Aorta (tissue), 5 donors: ENCODE data around the gene IRAK3. TPM values are rescaled to one million over a fixed set of nuclear protein-coding genes. Genes with fewer than 3 reads are reported as not detected.

ENCODE experiments used
- ATAC-seq: fragments of 200-7000 bp; cut with Tn5 transposase; one replicate; pipeline ENCODE4 v1.9.1; 2022; ENCODE audit warnings: moderate library complexity; ENCODE audit not compliant: low FRiP score
- DNase-seq, 2 donors: peaks; one replicate each; pipeline ENCODE4 v3.0.0-alpha.2; 2020
- H3K27ac ChIP-seq, 2 donors: one replicate each; pipeline ENCODE4 v1.5.1; 2013; ENCODE audit warnings: low read length in 2 of 2, mild to moderate bottlenecking in 2 of 2, moderate library complexity in 2 of 2, control low read depth in 1 of 2, inconsistent platforms in 1 of 2, low read depth in 1 of 2
- H3K27me3 ChIP-seq, 2 donors: one replicate each; pipeline ENCODE4 v1.6.1; 2013; ENCODE audit warnings: control low read depth in 1 of 2, low read length in 1 of 2, mild to moderate bottlenecking in 1 of 2, moderate library complexity in 1 of 2; ENCODE audit not compliant: insufficient read depth in 2 of 2, control insufficient read depth in 1 of 2
- H3K36me3 ChIP-seq, 2 donors: one replicate each; pipeline ENCODE4 v1.6.1; 2013; ENCODE audit warnings: control low read depth in 1 of 2, low read length in 1 of 2, mild to moderate bottlenecking in 1 of 2; ENCODE audit not compliant: insufficient read depth in 2 of 2, control insufficient read depth in 1 of 2
- H3K4me1 ChIP-seq, 2 donors: one replicate each; pipeline ENCODE4 v1.6.1; 2013; ENCODE audit warnings: low read length in 2 of 2, control low read depth in 1 of 2, mild to moderate bottlenecking in 1 of 2, moderate library complexity in 1 of 2; ENCODE audit not compliant: insufficient read depth in 2 of 2, control insufficient read depth in 1 of 2
- H3K4me3 ChIP-seq, 2 donors: one replicate each; pipeline ENCODE4 v1.5.1; 2013; ENCODE audit warnings: low read length in 2 of 2, control low read depth in 1 of 2, mild to moderate bottlenecking in 1 of 2
- H3K9me3 ChIP-seq: one replicate; pipeline ENCODE4 v1.6.1; 2013; ENCODE audit warnings: mild to moderate bottlenecking, low read length; ENCODE audit not compliant: control insufficient read depth
- WGBS, 2 donors: extraction: QIAGEN DNeasy Blood & Tissue Kit; methylation state at CpG; one replicate each; pipeline ENCODE4 v1.1.7; 2013; 5-methylcytosine and 5-hydroxymethylcytosine counted together
- intact Hi-C, 2 donors: fragments of 100-400 bp; cut with DNase I; formaldehyde crosslinking; loops; one replicate each; pipeline versions ENCODE4 v1.14.2 to v1.15.0; 2022
- polyA plus RNA-seq, 2 donors: library from polyadenylated mRNA; stranded (reverse); fragments of 200-250 nt; gene quantifications; one replicate each; pipeline ENCODE4 v1.2.3, GENCODE V29; 2013
- total RNA-seq, 2 donors: library from RNA; stranded (reverse); fragmentation: NEBNext Ultra II Directional; extraction: Animal tissue kit (Norgen Biotek cat#: 25700); gene quantifications; one replicate each; pipeline ENCODE4 v1.2.1, GENCODE V29; 2021
- donor health status: healthy with polysubstance abuse.
- donor health status: Bipolar disorder and iron deficiency.
- donor health status: DM: no; HTN: no; CAD: no.
- donor health status: DM: no; HTN: no; CAD: no.
- donor health status: DM: yes; HTN: yes; CAD: no.

Gene IRAK3
- total and polyA plus RNA-seq, 4 donors: 5.0 to 32.2 (median 18.6) TPM

DNA sequence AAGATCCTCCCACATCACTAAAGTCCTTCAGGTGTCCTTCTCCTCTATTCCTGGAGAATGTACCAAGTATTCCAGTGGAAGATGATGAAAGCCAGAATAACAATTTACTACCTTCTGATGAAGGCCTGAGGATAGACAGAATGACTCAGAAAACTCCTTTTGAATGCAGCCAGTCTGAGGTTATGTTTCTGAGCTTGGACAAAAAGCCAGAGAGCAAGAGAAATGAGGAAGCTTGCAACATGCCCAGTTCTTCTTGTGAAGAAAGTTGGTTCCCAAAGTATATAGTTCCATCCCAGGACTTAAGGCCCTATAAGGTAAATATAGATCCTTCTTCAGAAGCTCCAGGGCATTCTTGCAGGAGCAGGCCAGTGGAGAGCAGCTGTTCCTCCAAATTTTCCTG is 58.7 kb downstream of the IRAK3 start:
- intact Hi-C loops: no loop called here
- DNase-seq: no peak
- Histone ChIP-seq H3K27me3 (no peaks in the 10 kb centered on the region), H3K27ac (no peak overlapping the region), H3K9me3 (no peaks in the 10 kb centered on the region), H3K36me3 (no peaks in the 10 kb centered on the region), H3K4me1 (no peaks in the 10 kb centered on the region), H3K4me3 (no peak overlapping the region)
- no peak for ATAC-seq

DNA sequence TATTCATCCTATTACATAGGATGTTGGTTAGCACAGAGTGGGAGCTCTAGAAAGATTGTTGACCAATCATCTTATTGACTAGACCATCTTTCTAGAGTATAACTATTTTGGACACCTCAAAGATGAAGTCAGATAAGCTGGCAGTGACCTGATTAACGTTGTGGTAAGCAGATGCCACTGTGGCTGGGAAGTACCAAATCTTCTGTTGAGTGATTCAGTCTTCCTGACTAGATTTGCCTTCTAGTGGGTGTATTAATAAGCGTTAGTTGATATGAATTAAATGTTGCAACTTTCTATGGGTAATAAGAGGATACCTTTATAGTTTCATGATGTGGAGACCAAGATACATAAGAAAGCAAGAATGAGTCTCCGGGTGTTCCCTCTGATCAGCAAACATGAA is 62.0 kb downstream of the IRAK3 start:
- H3K4me1 ChIP-seq: no peaks in the 10 kb centered on the region
- 89 to 92% methylated on average over 3 of the region's 3 CpGs for WGBS, 2 donors
- no peaks in the 10 kb centered on the region for H3K9me3 ChIP-seq
- no peak for DNase-seq
- ATAC-seq: no peak
- no peaks in the 10 kb centered on the region for H3K27me3 ChIP-seq
- H3K4me3 ChIP-seq: no peak overlapping the region
- H3K36me3 ChIP-seq: no peaks in the 10 kb centered on the region
- intact Hi-C loops: no loop called here
- no peak overlapping the region for H3K27ac ChIP-seq

DNA sequence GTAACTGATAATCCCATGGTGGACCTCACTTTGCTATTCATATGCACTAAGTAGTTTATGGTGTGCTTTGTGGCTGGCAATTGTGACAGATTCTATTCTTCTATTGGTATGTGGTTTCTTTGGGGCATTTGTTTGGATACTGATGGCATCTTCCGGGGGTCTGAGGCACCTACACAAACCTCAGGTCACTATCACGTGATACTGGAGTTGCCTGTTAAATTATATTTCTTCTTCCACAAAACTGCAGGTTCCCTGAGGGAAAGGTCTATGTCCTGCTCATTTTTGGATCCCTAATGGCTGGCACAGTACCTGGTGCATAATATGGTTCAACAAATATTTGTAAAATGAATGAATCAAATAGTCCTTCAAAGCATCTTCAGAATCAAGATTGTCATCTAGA is 63.8 kb downstream of the IRAK3 start:
- H3K36me3 ChIP-seq: no peaks in the 10 kb centered on the region
- ATAC-seq (no peak), DNase-seq (no peak)
- H3K4me1 ChIP-seq: no peaks in the 10 kb centered on the region
- 92 to 96% methylated on average over 2 of the region's 2 CpGs for WGBS, 2 donors
- H3K27me3 ChIP-seq: no peaks in the 10 kb centered on the region
- intact Hi-C loops: no loop called here
- H3K4me3 ChIP-seq: no peak overlapping the region
- no peak overlapping the region for H3K27ac ChIP-seq
- no peaks in the 10 kb centered on the region for H3K9me3 ChIP-seq

GRCh38 chr12:66255737-66256136 is 66.7 kb downstream of the IRAK3 start:
- Histone ChIP-seq H3K27ac (no peak overlapping the region), H3K36me3 (no peaks in the 10 kb centered on the region), H3K4me3 (no peak overlapping the region), H3K4me1 (no peaks in the 10 kb centered on the region), H3K9me3 (no peaks in the 10 kb centered on the region), H3K27me3 (no peaks in the 10 kb centered on the region)
- DNase-seq (no peak), ATAC-seq (no peak)
- intact Hi-C loops: no loop called here

DNA sequence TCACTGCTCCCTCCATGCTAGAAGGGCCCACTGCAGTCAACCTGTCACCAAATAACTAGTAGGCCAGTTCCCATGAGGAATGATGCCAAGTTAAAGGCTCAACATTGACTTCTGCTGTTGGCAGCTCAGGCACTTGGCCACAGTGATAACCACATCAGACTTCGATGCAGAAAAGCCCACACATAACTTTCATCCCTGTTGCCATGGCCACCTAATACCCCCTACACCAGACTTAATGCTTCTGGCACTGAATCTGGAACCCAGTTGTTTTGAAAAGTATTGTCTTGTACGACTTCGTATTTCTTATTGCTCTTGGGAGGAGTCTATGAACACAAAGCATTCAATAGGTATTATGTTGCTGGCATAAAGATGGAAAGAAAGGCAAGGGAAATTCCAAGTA is 69.0 kb downstream of the IRAK3 start:
- Histone ChIP-seq H3K27me3 (no peaks in the 10 kb centered on the region), H3K4me3 (no peak overlapping the region), H3K9me3 (no peaks in the 10 kb centered on the region), H3K27ac (no peak overlapping the region), H3K4me1 (no peaks in the 10 kb centered on the region), H3K36me3 (no peaks in the 10 kb centered on the region)
- DNase-seq (no peak), ATAC-seq (no peak)
- 15 to 17% methylated on average over 3 of the region's 3 CpGs for WGBS, 2 donors
- intact Hi-C loops: no loop called here

GRCh38 chr12:66262737-66263136 is 73.7 kb downstream of the IRAK3 start:
- H3K27me3 ChIP-seq: no peaks in the 10 kb centered on the region
- no peaks in the 10 kb centered on the region for H3K36me3 ChIP-seq
- DNase-seq (no peak), ATAC-seq (no peak)
- no peak overlapping the region for H3K27ac ChIP-seq
- no peak overlapping the region for H3K4me3 ChIP-seq
- intact Hi-C loops: no loop called here
- H3K9me3 ChIP-seq: no peaks in the 10 kb centered on the region
- H3K4me1 ChIP-seq: no peaks in the 10 kb centered on the region

DNA sequence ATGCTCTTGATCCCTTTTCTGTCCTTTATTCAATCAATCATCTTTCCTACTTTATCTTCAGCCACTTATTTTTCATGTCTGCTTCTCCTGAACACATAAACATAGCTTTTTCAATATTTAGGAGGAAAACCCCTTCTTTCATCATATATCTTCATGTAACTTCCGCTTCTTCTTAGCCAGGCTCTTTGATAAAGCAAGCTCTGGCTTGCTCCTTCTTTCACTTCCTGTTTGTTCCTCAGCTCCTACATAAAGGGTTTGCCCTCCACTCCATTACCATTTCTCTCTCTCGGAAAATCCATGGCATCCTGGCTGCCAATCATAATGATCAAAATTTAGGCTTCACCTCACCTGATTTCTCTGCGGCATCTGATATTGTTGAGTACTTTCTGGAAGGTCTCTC is 79.5 kb downstream of the IRAK3 start:
- Histone ChIP-seq H3K4me3 (no peak overlapping the region), H3K27me3 (no peaks in the 10 kb centered on the region), H3K4me1 (no peaks in the 10 kb centered on the region), H3K9me3 (no peaks in the 10 kb centered on the region), H3K36me3 (no peaks in the 10 kb centered on the region), H3K27ac (no peak overlapping the region)
- intact Hi-C loops: no loop called here
- ATAC-seq (no peak), DNase-seq (no peak)
- 59 to 63% methylated on average over 3 of the region's 3 CpGs for WGBS, 2 donors

GRCh38 chr12:66269142-66269541 is 80.1 kb downstream of the IRAK3 start:
- ATAC-seq (no peak), DNase-seq (no peak)
- H3K36me3 ChIP-seq: no peaks in the 10 kb centered on the region
- H3K27me3 ChIP-seq: no peaks in the 10 kb centered on the region
- H3K9me3 ChIP-seq: no peaks in the 10 kb centered on the region
- no peak overlapping the region for H3K27ac ChIP-seq
- 83 to 91% methylated on average over 6 of the region's 6 CpGs for WGBS, 2 donors
- intact Hi-C loops: no loop called here
- H3K4me1 ChIP-seq: no peaks in the 10 kb centered on the region
- no peak overlapping the region for H3K4me3 ChIP-seq

- WGBS, 2 donors: 60 to 65% methylated on average over 5 of the region's 5 CpGs
- Histone ChIP-seq H3K9me3 (no peaks in the 10 kb centered on the region), H3K4me1 (no peaks in the 10 kb centered on the region), H3K27ac (no peak overlapping the region), H3K36me3 (no peaks in the 10 kb centered on the region), H3K4me3 (no peak overlapping the region), H3K27me3 (no peaks in the 10 kb centered on the region)
- intact Hi-C loops: loop anchor here (5.0 to 10.0 kb wide), 3 partner anchors 137 to 422 kb away; no protein-coding TSS in a partner anchor
- DNase-seq (no peak), ATAC-seq (no peak)
These were observed 80.9 kb downstream of the IRAK3 start for GRCh38 chr12:66269757-66270383.
